Coronary artery (tissue), 2 donors: ENCODE measurements around the gene TAS2R41.
"Not testable (repeated sequence)": the region's sequence is repeated elsewhere in the genome, so short reads cannot be mapped to it uniquely, and the experiment has no call there.

Source experiments
- DNase-seq: peaks from one replicate; pipeline ENCODE4 v3.0.0-alpha.2; 2017; ENCODE audit warnings: low spot score
- H3K27ac ChIP-seq, 2 donors: fragments of 200-600 bp; sonication (generic); one replicate each; pipeline ENCODE4 v1.5.1; 2016 to 2019
- H3K4me3 ChIP-seq: fragments of 200-600 bp; sonication (generic); 2 replicates; pipeline ENCODE4 v1.5.1; 2016; ENCODE audit warnings: mild to moderate bottlenecking, moderate library complexity
- CTCF ChIP-seq: fragments of 200-600 bp; sonication (generic); IDR thresholded peaks from one replicate; pipeline ENCODE4 v1.5.1; 2019; ENCODE audit warnings: antibody characterized with exemption

The TAS2R41 gene

GRCh38 chr7:143514487-143514886 is 36.8 kb downstream of the TAS2R41 start:
- H3K27ac ChIP-seq: no peak overlapping the region
- no peak overlapping the region for H3K4me3 ChIP-seq
- TF ChIP-seq CTCF: no peak
- no peak for DNase-seq

GRCh38 chr7:143514995-143515735 is 37.5 kb downstream of the TAS2R41 start:
- TF ChIP-seq CTCF: no peak
- Histone ChIP-seq H3K27ac (no peak overlapping the region), H3K4me3 (no peak overlapping the region)
- DNase-seq: no peak

GRCh38 chr7:143516981-143517380 is 39.3 kb downstream of the TAS2R41 start:
- Histone ChIP-seq H3K27ac (no peak overlapping the region), H3K4me3 (no peak overlapping the region)
- no peak for TF ChIP-seq CTCF
- DNase-seq: no peak

- no peak overlapping the region for H3K4me3 ChIP-seq
- DNase-seq: no peak
- H3K27ac ChIP-seq: no peak overlapping the region
- TF ChIP-seq CTCF: no peak
Measured at GRCh38 chr7:143518521-143518920, 40.8 kb downstream of the TAS2R41 start.

- Histone ChIP-seq H3K27ac (no peak overlapping the region), H3K4me3 (no peak overlapping the region)
- DNase-seq: no peak
- TF ChIP-seq CTCF: no peak
Measured at GRCh38 chr7:143518941-143519340, 41.3 kb downstream of the TAS2R41 start.

- H3K27ac ChIP-seq: no peak overlapping the region
- no peak overlapping the region for H3K4me3 ChIP-seq
- no peak for TF ChIP-seq CTCF
- no peak for DNase-seq
Measured at GRCh38 chr7:143519411-143520131, 41.9 kb downstream of the TAS2R41 start.

- not testable (repeated sequence) for DNase-seq, H3K27ac ChIP-seq, H3K4me3 ChIP-seq
Measured at GRCh38 chr7:143522309-143522916, 44.7 kb downstream of the TAS2R41 start.
